ENCODE results near the gene NDUFB4.

- no peak for TF ChIP-seq CTCF (conservative IDR thresholded peaks at IDR 0.05 in 1 of 2, IDR thresholded peaks at IDR 0.05 in 1 of 2; ENCODE audit: extremely low read depth in 1 of 2, insufficient read depth in 1 of 2, low read depth in 1 of 2, low read length in 2 of 2)
- TF ChIP-seq EZH2 (IDR thresholded peaks at IDR 0.05; ENCODE audit: borderline replicate concordance, low read length): no peak
Measured at GRCh38 chr3:120599211-120599610, 3.1 kb downstream of the NDUFB4 start.
